Heart right ventricle (tissue), 16 donors: ENCODE data around the gene RAMP3. TPM values are rescaled to one million over a fixed set of nuclear protein-coding genes. Genes with fewer than 3 reads are reported as not detected.

Experiments
- ATAC-seq, 8 donors: fragments of 200-7000 bp; cut with Tn5 transposase; one replicate each; pipeline ENCODE4 v1.9.1; 2020; ENCODE audit warnings: mild to moderate bottlenecking in 8 of 8, moderate library complexity in 8 of 8, moderate number of reproducible peaks in 1 of 8
- DNase-seq, 2 donors: peaks; one replicate each; pipeline ENCODE4 v3.0.0-alpha.2; 2020
- H3K27ac ChIP-seq, 10 donors: fragments of 200-600 bp; sonication (generic) in 2 of 10; one replicate each; pipeline versions ENCODE4 v1.5.0 to v1.8.0; 2020 to 2022; ENCODE audit warnings: mild to moderate bottlenecking in 3 of 10
- H3K27me3 ChIP-seq, 7 donors: fragments of 200-600 bp; one replicate each; pipeline ENCODE4 v1.8.0; 2021 to 2022; ENCODE audit warnings: mild to moderate bottlenecking in 2 of 7
- H3K36me3 ChIP-seq, 9 donors: fragments of 200-600 bp; sonication (generic) in 1 of 9; one replicate each; pipeline versions ENCODE4 v1.5.0 to v1.8.0; 2020 to 2022; ENCODE audit warnings: mild to moderate bottlenecking in 2 of 9
- H3K4me1 ChIP-seq, 9 donors: fragments of 200-600 bp; sonication (generic) in 1 of 9; one replicate each; pipeline versions ENCODE4 v1.5.0 to v1.8.0; 2020 to 2022; ENCODE audit warnings: mild to moderate bottlenecking in 4 of 9
- H3K4me3 ChIP-seq, 10 donors: fragments of 200-600 bp; sonication (generic) in 2 of 10; one replicate each; pipeline versions ENCODE4 v1.5.0 to v1.8.0; 2020 to 2022; ENCODE audit warnings: mild to moderate bottlenecking in 7 of 10, moderate library complexity in 2 of 10
- H3K9me3 ChIP-seq, 11 donors: fragments of 200-600 bp in 10 of 11; sonication (generic) in 2 of 11; one replicate each; pipeline versions ENCODE4 v1.5.0 to v1.8.0; 2013 to 2022; ENCODE audit warnings: mild to moderate bottlenecking in 2 of 11, control low read depth in 1 of 11, moderate library complexity in 1 of 11
- CTCF ChIP-seq, 9 donors: fragments of 200-600 bp; sonication (generic) in 2 of 9; IDR thresholded peaks; one replicate each; pipeline versions ENCODE4 v1.5.0 to v1.8.0; 2021 to 2022; ENCODE audit warnings: antibody characterized with exemption in 9 of 9, mild to moderate bottlenecking in 5 of 9, moderate library complexity in 1 of 9
- WGBS, 2 donors: extraction: QIAGEN DNeasy Blood & Tissue Kit; methylation state at CpG; one replicate each; pipeline ENCODE4 v1.1.7; 2013; ENCODE audit warnings: inconsistent platforms in 1 of 2; 5-methylcytosine and 5-hydroxymethylcytosine counted together
- intact Hi-C, 10 donors: fragments of 100-400 bp; cut with DNase I; formaldehyde crosslinking; loops; one replicate each; pipeline versions ENCODE4 v1.11.1 to v1.14.2; 2022
- polyA plus RNA-seq, 2 donors: library from polyadenylated mRNA; stranded (reverse); fragments of 200-250 nt; gene quantifications; one replicate each; pipeline ENCODE4 v1.2.3, GENCODE V29; 2013
- total RNA-seq, 10 donors: library from RNA; stranded (reverse); fragmentation: NEBNext Ultra II Directional in 3 of 10; extraction: Animal tissue kit (Norgen Biotek cat#: 25700) in 3 of 10; gene quantifications; one replicate each; pipeline versions ENCODE4 v1.2.1 to v1.2.4, GENCODE V29; 2021 to 2023
- donor health status: Arrhythmogenic right ventricular cardiomyopathy.
- donor health status: ischemic (EF 13 %, LVEDD 7.1; RV severe dilation, severe dysfunction).
- donor health status: healthy with polysubstance abuse.
- donor health status: DM: no; HTN: yes; CAD: no.
- donor health status: DM: no; HTN: no; CAD: no.
- donor health status: ischemic (EF 25% LVEDD 6.9; RV normal size, moderate dysfunction).
- donor health status: ischemic (EF 25% LVEDD 5.7; RV mildly dilated, moderate dysfunction).
- donor health status: healthy.
- donor health status: DM: yes; HTN: yes; CAD: no.
- donor health status: Ischemic cardiomyopathy.
- donor health status: ischemic (EF 35%, LVEDD 5.7; RV mildly dilated, moderate dysfunction).
- donor health status: nonischemic (EF 11% LVEDD 7.7; RV severe dilation, severe dysfunction).
- donor health status: DM: yes; HTN: yes; CAD: no.
- donor health status: PGD.
- donor health status: ischemic (EF 29% LVEDD 5.4; RV normal size, mild dysfunction).
- donor health status: nonischemic (EF 23%, LVEDD 6.1; RV moderate dilation, normal function).

RAMP3 gene
- total and polyA plus RNA-seq, 12 donors: 12.7 to 70.2 (median 29.1) TPM

GRCh38 chr7:45171946-45172345, 14.4 kb downstream of the RAMP3 start:
- intact Hi-C loops: no loop called here
- Histone ChIP-seq H3K4me3 (no peak overlapping the region), H3K4me1 (peaks cover 0 to 38% (median 0%) of the 10 kb centered on the region in 9 donors), H3K27ac (no peak overlapping the region), H3K9me3 (no peaks in the 10 kb centered on the region), H3K27me3 (no peaks in the 10 kb centered on the region), H3K36me3 (peaks cover 0 to 16% (median 0%) of the 10 kb centered on the region in 9 donors)
- 58 to 100% methylated on average over 1 of the region's 1 CpG for WGBS, 2 donors
- no peak for TF ChIP-seq CTCF (IDR thresholded peaks at IDR 0.05)
- ATAC-seq (no peak), DNase-seq (no peak)

- DNase-seq (no peak), ATAC-seq (no peak)
- Histone ChIP-seq H3K4me1 (peaks cover 0 to 39% (median 0%) of the 10 kb centered on the region in 9 donors), H3K27ac (no peak overlapping the region), H3K36me3 (peaks cover 0 to 24% (median 0%) of the 10 kb centered on the region in 9 donors), H3K27me3 (no peaks in the 10 kb centered on the region), H3K4me3 (no peak overlapping the region), H3K9me3 (no peaks in the 10 kb centered on the region)
- intact Hi-C loops: no loop called here
- 82 to 86% methylated on average over 6 of the region's 6 CpGs for WGBS, 2 donors
- no peak for TF ChIP-seq CTCF (IDR thresholded peaks at IDR 0.05)
Measured at GRCh38 chr7:45173596-45174327, 16.2 kb downstream of the RAMP3 start.

GRCh38 chr7:45174328-45174610, 16.7 kb downstream of the RAMP3 start:
- DNase-seq: no peak
- WGBS, 2 donors: 90 to 95% methylated on average over 4 of the region's 4 CpGs
- TF ChIP-seq CTCF (IDR thresholded peaks at IDR 0.05): no peak

GRCh38 chr7:45174966-45175765, 17.6 kb downstream of the RAMP3 start:
- intact Hi-C loops: no loop called here
- ATAC-seq: no peak
- WGBS, 2 donors: 83 to 85% methylated on average over 4 of the region's 4 CpGs
- Histone ChIP-seq H3K9me3 (no peaks in the 10 kb centered on the region), H3K27me3 (no peaks in the 10 kb centered on the region), H3K4me3 (no peak overlapping the region), H3K4me1 (peaks cover 0 to 38% (median 0%) of the 10 kb centered on the region in 9 donors), H3K36me3 (peaks cover 0 to 28% (median 0%) of the 10 kb centered on the region in 9 donors), H3K27ac (no peak overlapping the region)
- DNase-seq: no peak
- no peak for TF ChIP-seq CTCF (IDR thresholded peaks at IDR 0.05)

More at GRCh38 chr7:45174328-45174610, 16.7 kb downstream of the RAMP3 start:
- Histone ChIP-seq H3K4me3 (no peak overlapping the region), H3K9me3 (no peaks in the 10 kb centered on the region), H3K36me3 (peaks cover 0 to 24% (median 0%) of the 10 kb centered on the region in 9 donors), H3K27me3 (no peaks in the 10 kb centered on the region), H3K27ac (no peak overlapping the region), H3K4me1 (peaks cover 0 to 38% (median 0%) of the 10 kb centered on the region in 9 donors)
- ATAC-seq: no peak
- intact Hi-C loops: no loop called here
